ENCODE data around the gene TRIM15.

Gene TRIM15

DNA sequence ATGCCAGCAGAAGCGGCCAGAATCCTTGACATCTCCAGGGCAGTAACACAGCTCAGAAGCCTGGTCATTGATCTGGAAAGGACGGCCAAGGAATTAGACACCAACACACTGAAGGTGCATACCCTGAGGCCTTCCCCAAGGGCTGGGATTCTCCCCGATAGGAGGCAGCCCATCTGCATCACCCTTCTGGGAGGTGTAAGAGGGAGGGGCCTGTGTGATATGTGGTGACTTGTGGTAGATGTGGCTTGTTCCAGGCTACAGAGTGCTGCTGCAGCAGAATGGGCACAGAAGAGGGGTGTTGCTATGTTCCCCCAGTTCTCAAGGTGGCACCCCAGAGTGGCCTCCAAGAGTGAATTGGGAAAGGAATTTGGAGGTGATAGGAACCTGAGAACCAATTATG, 16.2 kb upstream of the TRIM15 start:
- DNase-seq: no peak

DNA sequence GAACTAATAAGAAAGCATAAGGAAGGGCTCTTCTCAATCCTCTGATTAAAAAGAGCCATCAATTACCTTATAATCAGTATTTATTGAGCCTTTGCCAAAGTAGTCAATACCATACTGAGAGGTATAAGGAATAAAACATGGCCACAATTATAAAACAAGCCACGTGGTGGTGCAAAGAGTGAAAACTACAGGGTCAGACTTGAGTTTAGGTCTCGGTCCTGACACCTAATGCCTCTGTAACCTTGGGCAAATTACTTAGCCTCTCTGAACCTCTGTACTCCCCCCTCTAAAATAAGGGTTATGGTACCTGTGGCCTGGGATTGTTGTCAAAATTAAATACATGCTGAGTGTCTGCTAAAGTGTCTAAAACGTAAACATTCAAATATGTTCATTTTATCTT, 14.1 kb upstream of the TRIM15 start:
- no peak for DNase-seq

DNA sequence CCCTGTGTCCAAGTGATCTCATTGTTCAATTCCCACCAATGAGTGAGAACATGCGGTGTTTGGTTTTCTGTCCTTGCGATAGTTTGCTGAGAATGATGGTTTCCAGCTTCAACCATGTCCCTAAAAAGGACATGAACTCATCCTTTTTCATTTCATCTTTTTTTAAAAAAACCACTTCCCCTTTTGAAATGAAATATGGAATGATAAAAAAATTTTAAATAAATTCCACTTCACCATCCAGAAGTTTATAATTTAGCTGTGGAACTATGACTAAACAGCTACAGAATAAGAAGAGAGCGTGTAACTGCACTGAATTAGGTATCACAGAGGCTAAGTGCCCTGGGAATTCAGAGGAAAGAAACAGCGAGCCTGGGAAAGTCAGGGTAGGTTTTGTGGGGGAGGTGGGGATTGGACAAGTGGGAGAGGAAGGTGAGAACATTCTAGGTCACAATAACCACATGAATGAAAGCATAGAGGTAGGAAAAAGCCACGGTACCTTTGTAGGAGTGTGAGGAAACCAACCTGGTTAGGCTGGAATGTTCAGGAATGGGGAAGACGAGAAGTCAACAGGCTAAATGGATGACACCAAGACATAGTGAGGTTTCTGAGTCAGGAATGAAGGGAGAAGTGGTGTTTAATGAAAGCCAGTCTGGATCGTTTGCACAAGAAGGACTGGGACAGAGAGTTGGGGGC, 13.3 kb upstream of the TRIM15 start:
- no peak for DNase-seq

DNA sequence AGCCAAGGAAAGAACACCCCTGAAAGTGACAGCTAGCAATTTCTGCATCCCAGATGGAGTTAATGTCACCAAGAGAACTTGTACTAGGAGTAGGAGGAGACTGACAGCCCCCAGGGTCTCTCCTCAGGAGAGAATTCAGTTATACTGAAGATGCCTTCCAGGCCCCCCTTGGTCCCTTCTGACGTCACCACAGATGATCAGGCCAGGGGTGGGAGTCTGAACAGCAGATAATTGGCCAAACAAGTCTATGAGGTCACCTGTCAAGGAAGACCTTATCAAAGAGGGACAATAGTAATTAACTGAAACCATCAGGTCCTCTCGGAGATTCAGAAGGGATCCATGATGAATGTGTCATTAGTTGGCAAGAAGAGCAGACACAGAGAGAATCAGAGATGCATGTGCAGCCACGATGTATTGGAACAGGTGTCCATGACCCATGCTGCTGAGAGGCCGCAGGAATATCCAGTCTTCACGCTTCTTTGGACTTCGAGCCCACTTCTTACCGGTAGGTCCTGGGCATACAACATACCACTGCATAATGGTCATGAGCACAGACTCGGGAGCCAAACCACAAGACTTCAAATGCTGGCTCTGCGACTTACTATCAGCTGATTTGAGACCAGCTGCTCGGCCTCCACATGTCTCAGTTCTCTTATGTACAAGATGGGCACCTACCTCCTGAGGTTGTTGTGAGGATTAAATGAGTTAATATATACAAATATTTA, 12.5 kb upstream of the TRIM15 start:
- DNase-seq: no peak

DNA sequence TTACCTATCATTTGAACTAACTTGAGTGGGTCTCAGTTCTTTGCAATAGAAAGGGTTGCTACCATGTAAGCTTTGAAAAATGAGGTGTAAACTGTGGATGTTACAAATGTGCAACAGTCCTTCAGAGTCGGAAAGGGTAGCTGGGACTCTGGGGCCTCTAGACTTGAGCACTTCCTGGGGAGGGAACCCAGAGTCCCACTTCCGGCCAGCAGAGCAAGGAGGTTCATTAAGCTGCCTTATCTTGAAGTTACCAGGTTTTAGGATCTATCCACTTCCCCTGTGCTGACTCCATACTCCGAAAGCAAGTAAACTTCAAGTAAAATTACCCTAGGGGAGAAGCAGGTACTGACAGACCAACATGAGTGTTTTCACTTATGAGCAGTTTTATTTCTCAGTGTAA, 11.8 kb upstream of the TRIM15 start:
- no peak for DNase-seq

DNA sequence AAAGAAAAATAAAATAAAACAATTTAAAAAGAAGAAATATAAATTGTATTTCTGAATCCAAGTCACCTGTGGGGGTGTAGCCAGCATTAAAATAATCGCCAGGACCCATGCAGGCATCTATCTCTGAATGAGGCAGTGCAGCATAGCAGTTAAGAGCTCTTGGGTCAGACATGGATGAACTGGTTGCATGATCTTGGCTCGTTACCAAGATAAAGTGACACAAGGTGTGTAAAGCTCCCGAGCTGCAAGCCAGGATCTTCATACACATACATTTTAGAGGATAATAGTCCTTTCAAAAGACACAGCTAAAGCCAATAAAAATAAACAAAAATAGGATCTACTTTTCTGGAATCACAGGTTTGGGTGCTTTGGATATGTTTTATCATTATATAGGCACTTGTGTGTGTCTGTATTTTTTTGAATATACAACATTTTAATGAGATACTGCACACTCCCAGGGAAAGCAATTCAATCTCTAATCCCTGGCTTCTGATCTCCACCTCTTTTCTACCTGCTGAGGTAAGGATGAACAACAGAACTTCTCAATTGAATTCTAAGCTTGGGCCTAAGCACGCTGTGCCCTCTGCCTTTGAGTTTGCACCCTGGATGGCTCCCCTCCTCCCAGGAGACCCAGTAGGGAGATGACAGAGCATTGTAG, 11.2 kb upstream of the TRIM15 start:
- DNase-seq: no peak

DNA sequence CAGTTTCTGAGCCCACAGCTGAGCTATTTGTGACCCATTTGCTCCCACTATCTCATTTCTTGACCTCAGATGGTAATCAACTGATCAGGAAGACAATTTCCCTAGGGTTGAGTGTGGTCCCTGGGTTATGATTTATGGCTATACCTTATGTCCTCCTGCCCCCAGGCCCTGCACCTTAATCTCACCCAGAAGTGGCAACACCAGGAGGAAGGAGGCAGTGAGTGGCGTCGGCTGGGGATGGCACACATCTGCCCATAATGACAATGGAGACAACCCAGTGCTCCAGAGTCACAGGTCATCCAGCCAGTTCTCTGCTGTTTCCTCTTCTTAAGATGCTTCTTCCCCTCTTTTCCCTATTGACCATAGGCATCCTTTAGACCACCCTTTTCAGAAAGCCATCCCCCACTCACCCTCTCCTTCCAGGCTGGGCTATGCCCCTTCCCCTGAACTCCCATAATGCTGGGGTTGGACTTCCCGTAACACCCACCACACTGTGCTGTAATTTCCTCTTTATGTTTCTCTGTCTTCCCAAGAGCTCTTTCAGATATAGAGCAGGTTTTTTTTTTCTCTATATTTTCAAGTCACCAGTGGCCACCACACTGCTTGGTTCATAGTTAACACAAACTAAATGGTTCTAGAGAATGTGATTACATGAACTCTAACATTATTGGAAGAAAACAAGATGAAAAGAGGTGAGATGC, 10.3 kb upstream of the TRIM15 start:
- no peak for DNase-seq

DNA sequence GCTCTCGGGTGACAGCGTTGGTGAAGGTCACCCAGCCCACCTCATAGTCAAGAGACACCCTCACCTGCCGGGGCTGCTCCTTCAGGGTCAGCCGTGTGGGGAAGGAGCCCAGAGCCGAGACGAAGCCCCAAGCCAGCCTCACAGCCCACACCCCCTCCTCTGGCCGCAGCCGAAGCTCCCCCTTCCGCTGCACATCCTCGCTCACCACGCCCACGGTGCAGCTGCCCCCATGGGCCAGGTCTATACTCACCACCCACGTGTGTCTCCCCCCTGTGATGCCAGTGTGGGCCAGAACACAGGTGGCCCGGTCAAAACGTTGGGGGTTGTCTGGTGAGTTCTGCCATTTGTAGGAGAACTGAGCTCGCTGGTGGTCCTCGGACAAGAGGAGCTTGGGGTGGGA, 9.3 kb upstream of the TRIM15 start:
- DNase-seq: no peak

DNA sequence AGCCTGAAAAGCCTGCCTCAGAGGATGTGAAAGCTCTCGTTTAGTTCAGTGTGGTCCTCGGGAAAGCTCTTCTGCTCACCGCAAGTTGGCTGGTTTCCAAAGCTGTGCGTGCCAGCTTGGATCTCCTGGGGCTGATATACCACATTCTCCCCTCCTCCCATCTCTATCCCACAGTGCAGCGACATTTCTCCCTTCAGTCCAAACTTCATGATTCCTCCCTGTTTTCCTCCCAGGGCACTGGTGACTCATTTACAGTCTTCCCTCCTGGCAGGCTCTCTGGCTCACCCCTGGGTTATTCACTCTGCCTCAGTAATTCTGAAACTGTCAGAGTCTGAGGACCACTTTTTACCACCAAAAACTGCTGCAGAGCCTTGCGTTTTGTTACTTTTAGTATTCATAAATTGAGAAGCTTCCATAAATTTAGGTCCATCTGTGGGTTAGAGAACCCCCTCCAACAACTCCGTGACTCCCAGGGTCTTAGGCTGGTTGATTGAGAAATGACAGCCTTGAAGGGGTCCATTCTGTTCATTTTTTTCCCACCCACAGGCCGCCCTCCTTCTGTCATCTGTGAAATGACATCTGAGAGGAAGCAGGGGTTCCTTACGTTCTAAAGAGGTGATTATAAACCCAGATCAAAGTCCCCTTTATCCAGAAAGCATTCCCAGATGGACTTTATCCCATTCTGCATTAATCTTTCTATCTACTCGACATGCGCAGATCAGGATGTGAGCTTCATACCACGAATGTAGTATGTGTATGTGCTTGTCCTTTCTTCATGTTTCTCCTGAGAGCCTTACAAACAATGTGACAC, 8.4 kb upstream of the TRIM15 start:
- DNase-seq: no peak

DNA sequence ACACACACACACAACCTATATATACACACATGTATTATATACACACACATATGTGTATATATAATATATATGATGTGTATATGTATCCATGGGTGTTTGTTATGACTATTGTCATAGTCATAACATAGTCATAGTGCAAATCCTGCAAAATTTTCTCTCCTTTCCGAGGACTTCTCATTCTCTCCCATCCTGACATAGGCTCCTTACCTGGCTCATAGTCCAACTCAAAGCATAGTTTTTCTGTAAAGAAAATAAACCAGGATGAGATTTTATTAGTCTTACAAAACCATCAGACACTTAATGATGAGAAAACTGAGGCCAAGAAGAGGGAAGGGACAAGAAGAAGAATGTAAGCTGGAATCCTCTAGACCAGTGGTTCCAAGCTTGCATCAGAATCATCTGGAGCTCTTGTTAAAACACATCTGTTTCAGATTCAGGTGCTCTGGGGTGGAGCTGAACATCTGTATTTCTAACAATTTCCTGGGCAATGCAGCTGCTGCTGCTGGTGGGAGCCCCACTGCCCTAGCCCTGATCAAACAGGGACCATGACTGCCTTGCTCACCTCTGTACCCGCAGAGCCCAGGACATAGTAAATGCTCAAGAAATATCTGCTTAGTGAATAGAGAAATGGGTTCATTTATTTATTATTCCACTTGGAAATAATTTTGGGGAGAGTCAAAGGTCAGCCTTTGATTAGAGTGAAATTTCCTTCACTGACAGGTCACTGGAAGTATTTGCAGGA, 7.7 kb upstream of the TRIM15 start:
- no peak for DNase-seq

DNA sequence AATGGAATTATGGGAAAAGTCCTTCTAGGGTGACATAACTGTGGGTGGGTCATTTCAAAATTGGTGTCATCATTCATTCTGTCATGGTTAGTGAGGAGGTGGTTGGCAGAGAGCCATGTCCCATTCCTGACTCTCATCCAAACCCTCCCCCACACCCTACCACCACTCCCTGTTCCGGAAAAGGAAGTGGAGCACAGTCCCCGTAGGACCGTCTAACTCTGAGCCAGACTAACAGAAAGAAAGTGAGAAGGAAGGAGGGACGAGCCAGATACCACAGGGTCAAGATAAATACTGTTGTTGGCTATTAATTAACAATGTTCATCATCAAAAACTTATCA, 7.1 kb upstream of the TRIM15 start:
- DNase-seq: no peak

DNA sequence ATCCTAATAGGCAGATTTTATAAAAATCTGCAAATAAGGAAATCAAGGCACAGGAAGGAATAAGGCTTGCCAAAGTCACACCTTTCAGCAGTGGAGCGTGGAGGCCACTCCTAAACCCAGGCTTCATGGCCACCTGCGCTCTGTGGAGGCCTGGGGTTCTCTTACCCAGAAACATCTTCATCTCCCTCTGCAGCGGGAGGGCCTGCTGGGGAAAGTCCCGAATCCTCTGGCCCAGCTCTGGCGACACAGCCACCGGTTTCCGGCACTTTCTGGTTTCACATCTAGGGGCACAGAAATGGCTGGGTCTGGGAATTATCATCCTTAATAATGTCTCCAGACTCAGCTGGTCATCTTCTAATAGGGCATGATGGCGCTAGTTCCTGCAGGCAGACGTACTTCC, 6.6 kb upstream of the TRIM15 start:
- no peak for DNase-seq

DNA sequence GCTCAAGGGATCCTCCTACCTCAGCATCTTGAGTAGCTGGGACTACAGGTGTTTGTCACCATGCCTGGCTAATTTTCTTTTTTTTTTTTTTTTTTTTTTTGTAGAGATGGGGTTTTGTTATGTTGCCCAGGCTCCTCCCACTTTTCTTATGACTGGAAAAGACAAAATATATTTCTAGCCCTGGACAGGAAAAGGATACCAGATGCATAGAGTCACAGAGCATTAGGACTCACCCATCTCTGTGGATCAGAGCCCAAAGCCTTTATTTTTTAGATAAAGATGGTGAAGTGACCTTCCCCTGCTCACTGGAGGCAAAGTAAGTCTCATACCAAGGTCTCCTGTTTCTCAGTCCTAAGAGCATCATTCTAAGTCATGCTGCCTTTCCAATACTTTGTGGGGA, 5.8 kb upstream of the TRIM15 start:
- no peak for DNase-seq

DNA sequence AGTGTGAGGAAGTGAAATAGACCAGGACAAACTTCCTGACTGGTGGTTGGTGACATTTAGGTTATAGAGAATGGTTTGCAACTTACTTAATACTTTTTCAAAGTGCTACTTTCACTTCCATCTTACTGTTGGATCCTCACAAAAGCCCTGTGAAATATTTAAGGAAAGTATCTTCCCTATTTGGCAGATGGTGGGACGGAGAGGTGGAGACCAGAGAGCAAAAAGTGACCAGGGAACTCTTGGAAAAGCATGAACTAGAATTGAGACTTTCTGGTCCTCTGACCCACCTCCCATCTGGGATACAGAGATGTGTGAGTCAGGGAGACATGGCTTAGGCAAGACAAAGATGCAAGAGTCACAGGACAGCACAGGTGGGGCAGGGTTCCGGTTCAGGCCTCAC, 5.3 kb upstream of the TRIM15 start:
- DNase-seq: no peak

DNA sequence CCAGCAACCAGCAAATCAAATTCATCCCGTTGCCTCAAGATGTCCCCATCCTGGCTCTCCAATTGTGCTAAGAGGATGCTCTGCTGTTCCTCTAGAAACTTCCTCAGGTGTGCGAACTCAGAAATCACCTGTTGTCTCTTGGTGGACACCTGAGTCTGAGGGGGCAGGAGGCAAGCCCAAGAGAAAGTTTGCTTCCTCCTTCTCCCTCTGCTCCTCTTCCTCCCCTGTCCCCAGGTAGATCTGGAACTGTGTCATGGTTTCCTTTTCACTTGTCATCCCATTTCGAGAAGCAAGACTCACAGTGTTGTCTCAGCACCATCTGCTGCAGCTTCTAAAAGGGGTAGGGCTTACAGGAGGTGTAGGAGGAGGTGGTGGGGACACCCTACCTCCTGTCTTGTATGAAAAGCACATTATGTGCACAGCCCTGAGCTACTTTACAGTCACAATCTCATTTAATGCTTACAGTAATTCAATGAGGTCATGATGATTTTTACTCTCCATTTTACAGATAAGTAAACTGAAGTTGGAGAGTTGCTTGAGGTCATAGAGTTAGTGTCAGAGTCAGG, 4.8 kb upstream of the TRIM15 start:
- no peak for DNase-seq

DNA sequence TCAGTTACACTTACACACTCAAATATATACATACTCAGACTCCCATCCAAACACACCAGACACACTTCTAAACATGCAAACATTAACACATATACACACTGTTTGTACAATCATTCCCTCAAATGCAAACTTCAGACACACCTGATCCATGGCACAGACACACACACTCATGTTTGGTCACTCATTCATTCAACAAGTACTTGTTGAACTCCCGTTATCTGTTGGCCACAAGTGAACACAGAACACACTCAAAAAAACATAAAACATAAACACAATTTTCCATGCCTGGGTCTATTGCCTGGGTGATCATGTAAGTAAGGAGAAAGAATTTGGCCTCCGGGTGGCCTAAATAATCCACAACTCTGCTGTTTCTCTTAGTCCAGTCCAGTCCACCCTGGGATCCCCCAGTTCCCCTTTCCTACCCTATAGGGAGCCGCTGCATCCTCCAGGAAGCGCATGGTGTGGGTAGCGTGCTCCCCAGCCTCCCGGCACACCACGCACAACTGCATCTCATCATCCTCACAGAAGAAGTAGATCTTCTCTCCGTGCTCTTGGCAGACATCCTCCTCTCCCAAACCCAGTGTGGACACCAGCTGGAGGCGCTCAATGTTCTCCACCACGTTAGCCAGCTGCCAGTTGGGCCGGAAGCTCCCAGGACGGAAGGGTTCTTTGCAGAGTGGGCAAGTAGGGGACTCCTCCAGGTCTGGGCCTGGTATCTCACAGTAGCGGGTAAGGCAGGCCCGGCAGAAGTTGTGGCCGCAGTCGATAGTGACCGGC, 3.1 kb upstream of the TRIM15 start:
- DNase-seq: no peak

DNA sequence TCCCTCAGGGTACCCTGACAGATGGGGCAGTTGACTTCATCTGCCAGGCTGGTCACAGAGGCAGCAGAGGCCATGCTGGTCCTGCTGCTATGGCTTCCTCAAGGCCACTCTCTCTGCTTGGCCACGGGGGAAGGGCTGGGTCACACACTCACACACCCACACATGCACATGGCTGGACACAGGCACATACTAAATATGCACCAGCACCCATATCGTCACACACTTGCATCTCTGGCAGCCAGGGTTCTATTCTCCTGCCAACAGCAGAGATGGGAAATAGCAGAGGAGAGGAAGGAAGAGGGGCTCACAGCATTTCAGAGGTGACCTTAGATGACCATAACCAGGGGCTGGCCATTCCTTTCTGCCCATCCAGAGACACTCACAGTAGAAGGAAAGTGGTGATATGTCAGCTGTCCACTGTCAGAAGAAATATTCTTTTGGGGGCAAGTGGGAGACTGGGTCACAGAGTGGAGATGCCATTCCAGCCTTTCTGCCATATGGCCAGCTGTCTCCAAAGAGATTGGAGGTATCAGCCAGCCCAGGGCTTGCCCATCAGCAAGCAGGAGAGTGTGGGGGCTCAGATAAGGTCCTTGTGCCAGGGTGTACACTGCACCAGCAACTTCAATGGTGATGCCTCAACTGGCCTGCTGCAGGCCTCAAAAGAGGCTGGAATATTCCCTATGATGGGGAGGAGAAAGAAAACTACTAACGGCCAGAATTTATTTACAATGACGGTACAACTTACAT, 2.4 kb upstream of the TRIM15 start, which contains the start of gene TRIM10:
TSS of gene TRIM10 (minus strand) at position 427 of the 747 bp plus-strand sequence. CDS start at position 74, 353 bp downstream.
- no peak for DNase-seq

DNA sequence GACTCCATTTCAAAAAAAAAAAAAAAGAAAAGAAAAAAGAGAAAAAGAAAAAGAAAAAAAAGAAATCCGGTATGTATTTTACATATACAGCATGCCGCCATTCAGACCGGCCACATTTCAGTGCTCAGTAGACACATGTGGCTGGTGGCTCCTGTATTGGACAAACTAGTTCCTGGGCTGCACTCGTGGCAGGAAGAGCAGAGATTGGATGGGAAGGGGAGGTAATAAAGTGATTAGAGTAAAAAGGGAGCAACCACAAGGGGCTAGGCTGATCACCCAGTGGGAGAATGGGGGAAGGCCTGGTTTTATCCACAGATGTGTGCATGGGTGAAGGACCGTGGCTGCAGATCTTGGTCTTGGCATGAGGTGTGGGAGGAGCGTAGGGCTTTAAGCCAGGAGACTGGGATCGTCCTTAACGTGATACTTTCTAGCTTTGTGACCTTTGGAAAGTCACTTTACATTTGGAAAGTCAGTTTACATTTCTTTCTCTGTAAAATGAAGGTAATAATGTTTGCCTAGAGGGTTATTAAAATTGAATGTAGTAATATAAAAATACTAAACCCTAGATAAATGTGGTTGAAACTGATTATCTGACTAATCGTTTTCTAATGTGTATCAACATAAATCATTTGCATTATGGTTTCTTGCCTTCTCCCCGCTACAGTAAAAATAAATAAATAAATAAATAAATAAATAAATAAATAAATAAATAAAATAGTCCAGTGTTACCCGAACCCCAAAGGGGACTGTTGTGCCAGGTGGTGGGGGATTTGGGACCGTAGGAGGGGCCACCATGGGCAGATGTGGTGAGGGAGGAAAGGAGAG, 869 bp upstream of the TRIM15 start:
- DNase-seq: no peak
